Adipose tissue (tissue), 3 donors: Measurements from ENCODE around the gene ZNF579. TPM values are rescaled to one million over a fixed set of nuclear protein-coding genes. Genes with fewer than 3 reads are reported as not detected.

Source experiments
- H3K27ac ChIP-seq: one replicate; pipeline ENCODE4 v1.5.1; 2013; ENCODE audit warnings: low read depth, low read length
- WGBS, 3 donors: extraction: QIAGEN DNeasy Blood & Tissue Kit; methylation state at CpG; one replicate each; pipeline ENCODE4 v1.1.7; 2013; 5-methylcytosine and 5-hydroxymethylcytosine counted together
- polyA plus RNA-seq, 3 donors: library from polyadenylated mRNA; stranded (reverse); fragments of 200-250 nt; gene quantifications; one replicate each; pipeline ENCODE4 v1.2.3, GENCODE V29; 2013
- donor health status: healthy with polysubstance abuse.
- donor health status: Bipolar disorder and iron deficiency.
- donor health status: healthy.

Gene ZNF579
- polyA plus RNA-seq, 3 donors: 3.7 to 7.8 (median 7.2) TPM

DNA sequence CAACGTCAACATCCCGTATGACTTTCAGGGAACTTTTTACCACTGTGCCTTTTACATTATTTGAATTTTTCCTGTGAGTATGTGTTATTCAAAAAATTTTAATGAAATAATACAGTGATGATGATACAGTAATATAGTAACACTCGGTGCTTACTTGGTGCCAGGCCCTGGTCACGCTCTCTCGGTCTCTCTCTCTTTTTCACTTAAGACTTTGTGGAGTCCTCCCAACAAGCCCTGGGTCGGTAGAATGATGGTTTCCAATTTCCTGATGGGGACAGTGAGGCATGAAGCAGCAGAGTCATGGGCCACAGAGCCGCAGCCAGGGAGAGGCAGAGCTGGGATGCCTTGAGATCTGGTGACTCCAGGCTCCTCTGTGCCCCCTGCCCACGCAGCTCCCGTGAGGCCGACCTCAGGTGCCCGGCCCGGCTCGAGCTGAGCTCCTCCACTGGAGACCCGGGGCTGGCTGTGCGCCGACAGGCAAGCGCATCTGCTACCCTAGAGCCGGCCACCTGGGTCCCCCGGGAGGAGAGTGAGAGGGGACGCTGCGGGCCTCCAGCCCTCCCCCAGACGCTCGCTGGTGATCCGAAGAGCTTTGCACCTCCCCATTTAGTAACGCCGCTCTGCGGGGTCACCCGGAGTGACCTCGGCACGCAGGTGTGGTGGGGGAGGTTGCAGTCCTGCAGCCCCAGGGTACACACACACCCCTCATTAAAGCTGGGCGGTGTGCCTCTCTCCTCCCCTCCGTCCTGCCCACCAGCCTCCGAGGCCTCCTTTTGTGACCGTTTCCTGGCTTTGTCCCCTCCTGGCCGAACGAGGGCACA, 30.9 kb downstream of the ZNF579 start:
- H3K27ac ChIP-seq: no peak overlapping the region
- 21 to 54% (median 34%) methylated on average over 36 of the region's 36 CpGs for WGBS, 3 donors

DNA sequence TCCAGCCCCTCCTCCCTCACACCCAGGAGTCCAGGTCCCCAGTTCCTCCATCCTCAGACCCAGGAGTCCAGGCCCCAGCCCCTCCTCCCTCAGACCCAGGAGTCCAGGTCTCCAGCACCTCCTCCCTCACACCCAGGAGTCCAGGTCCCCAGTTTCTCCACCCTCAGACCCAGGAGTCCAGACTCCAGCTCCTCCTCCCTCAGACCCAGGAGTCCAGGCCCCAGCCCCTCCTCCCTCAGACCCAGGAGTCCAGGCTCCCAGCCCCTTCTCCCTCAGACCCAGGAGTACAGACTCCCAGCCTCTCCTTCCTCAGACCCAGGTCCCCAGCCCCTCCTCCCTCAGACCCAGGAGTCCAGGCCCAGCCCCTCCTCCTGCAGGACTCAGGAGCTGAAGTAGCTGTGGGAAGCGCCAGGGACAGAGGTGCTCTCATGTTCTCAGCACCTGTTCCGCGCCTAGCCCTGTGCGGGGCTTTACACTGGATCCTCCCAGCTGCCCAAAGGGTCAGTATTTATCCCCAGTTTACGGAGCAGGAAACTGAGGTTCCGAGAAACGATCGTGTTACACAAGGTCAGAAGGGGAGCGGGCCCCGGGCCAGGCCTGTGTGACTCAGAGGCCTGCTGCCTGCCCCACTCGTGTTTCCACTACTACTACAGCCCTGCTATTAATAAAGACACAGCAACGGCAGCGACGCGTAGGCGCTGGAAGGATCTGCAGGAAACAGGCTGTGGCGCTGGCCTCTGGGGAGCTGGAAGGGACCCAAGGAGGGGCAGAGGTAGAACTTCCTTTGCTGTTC, 33.6 kb downstream of the ZNF579 start:
- no peak overlapping the region for H3K27ac ChIP-seq
- 12 to 61% (median 18%) methylated on average over 17 of the region's 17 CpGs for WGBS, 3 donors

DNA sequence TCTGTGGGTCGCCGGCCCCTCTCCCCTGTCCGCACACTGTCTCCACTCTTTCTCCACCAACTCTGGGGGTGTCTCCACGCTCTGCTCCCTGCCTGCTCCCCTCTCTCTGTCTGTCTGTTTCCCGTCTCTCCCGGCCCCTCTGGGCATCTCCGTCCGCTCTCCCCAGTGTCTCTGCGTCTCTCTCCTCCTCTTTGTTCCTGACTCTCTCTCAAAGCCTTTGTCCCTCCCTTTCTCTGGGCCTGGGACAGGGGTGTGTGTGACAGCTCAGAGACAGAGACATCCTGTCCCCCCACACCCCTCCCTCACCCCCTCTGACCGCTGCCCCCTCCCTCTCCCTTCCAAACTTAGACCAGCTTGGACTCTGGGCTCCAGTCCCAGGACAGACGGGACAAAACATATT, 34.6 kb downstream of the ZNF579 start:
- WGBS, 3 donors: 55 to 59% (median 58%) methylated on average over 11 of the region's 11 CpGs
- H3K27ac ChIP-seq: no peak overlapping the region

DNA sequence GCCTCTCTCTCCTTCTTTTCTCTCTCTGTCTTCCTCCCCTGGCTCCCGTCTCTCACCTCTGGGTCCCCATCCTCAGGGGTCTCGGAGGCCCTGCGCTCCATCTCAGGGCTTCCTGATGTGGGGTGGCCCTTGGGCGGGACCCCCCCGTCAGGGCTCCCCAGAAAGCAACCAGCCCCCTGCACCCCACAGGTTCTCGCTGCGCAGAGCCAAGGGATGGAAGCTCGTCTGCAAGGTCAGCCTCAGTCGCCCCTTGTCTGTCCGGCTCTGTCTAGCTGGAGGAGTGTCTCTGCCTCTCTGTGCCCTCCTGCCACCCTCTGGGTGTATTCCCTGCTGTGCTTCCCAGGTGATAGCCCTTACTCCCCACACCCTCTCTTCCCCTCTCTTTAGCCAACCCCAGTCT, 35.2 kb downstream of the ZNF579 start, which contains the start of gene SBK3:
TSS of gene SBK3 (minus strand) at position 101 of the 400 bp plus-strand sequence. CDS start at position 101, 0 bp downstream.
- no peak within 1 kb of the TSS for H3K27ac ChIP-seq
- WGBS, 3 donors: 58 to 89% (median 84%) methylated on average over 5 to 10 of the region's 10 CpGs

DNA sequence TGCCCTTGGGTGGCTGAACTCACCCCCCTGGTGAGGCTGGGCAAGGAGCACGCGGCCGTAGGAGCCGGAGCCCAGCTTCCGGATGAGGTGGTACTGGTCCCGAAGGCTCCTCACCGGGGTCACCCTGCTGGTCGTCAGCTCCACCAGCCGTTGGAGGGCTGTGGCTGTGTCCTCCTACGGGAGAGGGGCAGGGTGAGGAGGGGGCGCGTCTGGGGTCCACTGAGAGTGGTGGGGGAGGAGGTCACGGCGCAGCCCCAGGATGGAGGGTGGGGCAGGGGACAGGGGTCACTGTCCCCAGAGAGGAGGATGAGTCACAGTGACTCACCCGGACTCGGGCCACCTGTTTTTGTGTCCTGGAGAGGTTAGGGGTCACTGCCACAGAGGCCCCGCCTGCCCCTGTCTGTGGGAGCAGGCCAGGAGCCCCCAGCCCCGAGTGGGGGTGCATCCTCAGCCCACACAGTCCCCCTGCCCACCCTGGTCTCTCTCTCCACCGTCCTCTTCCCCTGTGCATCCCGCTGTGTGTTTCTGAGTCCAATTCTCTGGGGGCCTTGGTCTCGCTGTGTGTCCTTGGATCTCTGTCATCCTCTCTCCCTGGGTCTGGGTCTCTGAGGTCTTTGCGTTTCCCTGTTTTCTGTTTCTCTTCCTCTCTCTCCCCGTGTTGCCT, 35.7 kb downstream of the ZNF579 start:
- WGBS, 3 donors: 61 to 77% (median 68%) methylated on average over 20 to 23 of the region's 23 CpGs
- no peak overlapping the region for H3K27ac ChIP-seq

DNA sequence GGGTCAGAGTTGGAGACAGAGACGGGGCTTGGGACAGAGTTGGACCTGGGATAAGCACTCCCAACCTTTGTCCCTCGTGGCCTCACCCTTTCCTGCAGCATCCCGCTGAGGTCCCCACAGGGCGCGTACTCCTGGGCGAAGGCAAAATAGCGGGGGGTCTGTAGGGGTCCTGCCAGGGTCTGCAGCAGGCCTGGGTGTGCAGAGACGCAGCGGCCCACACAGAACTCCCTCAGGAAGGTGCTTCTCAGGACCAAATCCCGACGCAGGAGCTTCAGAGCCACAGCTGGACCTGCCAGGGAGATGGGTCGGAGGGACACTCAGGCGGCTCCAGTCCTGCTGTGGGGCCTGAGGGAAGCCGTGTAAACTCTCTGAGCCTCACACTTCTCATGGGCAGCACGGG, 36.6 kb downstream of the ZNF579 start:
- no peak overlapping the region for H3K27ac ChIP-seq
- 75 to 90% (median 85%) methylated on average over 14 to 15 of the region's 15 CpGs for WGBS, 3 donors

DNA sequence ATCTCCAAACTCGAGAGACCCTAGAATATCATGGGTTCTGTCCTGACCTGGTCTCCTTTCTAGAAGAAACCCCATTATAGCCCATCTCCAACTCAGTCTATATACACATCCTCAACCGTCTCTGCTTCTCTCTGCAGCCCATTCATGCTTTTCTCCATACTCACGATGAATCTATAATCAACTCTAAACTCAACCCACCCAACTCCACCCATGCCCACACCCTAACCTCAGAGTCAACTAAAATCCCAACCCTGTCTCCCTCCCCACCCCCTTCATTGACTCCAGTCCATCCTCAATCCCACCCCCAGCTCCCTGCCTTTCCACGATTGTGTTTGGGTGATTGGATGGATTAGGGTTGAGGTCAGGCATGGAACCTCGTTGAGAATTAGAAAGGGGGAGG, 37.1 kb downstream of the ZNF579 start:
- H3K27ac ChIP-seq: no peak overlapping the region
- 63 to 83% (median 83%) methylated on average over 5 of the region's 5 CpGs for WGBS, 3 donors

DNA sequence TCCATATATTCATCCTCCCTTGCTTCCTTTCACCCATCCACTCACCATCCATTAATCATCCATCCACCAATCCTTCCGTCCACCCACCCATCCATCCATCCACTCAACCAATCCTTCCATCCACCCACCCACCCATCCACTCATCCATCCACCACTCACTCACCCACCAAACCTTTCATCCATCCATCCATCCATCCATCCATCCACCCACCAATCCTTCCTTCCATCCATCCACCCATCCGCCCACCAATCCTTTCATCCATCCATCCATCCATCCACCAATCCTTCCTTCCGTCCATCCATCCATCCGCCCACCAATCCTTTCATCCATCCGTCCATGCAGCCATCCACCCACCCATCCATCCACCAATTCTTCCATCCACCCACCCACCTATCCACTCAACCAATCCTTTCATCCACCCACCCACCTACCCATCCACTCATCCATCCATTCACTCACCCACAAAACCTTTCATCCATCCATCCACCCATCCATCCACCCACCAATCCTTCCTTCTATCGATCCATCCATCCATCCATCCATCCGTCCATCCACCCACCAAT, 38.3 kb downstream of the ZNF579 start:
- WGBS, 3 donors: 74 to 93% (median 89%) methylated on average over 7 of the region's 7 CpGs
- H3K27ac ChIP-seq: no peak overlapping the region

DNA sequence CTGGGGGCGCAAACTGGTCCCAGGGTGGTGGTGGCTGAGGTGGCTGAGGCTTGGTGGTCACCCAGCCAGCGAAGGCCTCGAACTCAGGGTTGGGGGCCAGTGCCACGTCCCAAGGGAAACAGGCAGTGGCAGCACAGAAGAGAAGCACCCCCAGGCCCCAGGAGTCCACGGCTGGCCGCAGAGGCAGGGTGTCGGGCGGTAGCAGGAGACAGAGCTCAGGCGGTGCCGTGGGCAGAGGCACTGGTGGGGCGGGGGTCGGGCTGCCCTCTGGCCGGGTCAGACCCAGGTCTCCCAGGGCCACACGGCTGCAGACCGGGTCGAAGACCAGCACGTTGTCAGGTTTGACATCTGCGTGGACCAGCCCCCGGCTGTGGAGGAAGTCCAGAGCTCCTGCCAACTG, 39.6 kb downstream of the ZNF579 start:
- H3K27ac ChIP-seq: no peak overlapping the region

DNA sequence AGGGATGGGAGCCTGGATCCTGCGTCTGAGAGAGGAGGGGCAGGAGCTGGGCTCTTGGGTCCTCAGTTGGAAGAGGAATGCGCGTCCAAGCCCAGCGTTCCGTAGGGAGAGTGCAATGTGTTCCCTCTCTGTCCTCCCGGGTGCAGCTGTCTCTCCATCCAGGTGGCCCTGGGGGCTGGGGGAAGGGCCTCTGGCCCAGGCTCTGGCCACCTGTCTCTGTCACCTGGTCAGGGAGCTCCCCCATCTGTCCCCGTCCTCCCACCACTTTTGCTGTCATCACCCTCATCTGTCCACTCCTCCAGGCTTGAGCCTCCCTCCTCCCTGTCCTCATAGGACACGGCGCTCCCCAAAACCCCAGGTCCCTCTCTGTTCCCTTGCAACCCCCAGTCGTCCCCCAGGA, 40.0 kb downstream of the ZNF579 start:
- no peak overlapping the region for H3K27ac ChIP-seq
- WGBS, 3 donors: 42 to 72% (median 55%) methylated on average over 9 to 10 of the region's 10 CpGs

More for the DNA sequence above, 39.6 kb downstream of the ZNF579 start:
- WGBS, 3 donors: 73 to 82% (median 82%) methylated on average over 19 of the region's 19 CpGs

DNA sequence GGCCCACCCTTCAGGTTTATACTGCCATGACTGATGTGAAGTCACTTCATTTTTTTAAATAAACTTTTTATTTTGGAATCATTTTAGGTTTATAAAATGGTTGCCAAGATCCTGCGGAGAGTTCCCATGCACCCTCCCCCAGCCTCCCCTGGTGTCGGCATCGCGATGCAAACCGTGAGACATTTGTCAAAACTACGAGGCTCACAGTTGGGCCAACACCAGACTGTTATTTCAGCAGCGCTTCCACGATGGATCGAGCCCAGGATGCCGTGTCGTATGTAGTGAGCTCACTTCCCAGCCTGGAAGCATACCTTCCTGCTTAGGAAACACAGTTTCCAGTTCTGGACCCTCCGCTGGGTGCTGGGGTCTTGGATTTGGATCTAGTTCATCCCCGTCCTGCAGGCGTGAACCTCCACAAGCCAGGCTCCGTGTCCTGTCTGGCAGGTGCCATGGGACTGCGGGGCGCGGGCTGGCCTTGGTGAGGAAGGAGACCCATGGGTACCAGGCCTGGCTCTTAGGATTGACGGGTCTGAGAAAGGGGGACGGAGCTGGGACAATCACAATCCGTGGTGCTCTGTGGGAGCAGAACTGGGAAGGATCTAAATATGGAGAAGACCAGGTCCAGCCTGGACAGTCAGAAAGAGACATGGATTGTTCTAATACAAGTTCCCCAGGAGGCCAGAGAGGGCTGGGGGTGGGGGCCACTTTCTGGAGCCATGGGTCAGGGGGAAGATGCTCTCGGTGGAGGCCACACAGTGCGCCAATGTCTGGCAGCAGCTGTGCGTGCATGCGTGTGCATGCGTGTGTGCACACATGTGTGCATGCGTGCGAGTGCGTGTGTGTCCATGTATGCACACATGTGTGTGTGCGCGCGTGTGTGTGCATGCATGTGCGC, 41.3 kb downstream of the ZNF579 start:
- no peak overlapping the region for H3K27ac ChIP-seq
- 81 to 84% (median 82%) methylated on average over 32 to 33 of the region's 33 CpGs for WGBS, 3 donors

DNA sequence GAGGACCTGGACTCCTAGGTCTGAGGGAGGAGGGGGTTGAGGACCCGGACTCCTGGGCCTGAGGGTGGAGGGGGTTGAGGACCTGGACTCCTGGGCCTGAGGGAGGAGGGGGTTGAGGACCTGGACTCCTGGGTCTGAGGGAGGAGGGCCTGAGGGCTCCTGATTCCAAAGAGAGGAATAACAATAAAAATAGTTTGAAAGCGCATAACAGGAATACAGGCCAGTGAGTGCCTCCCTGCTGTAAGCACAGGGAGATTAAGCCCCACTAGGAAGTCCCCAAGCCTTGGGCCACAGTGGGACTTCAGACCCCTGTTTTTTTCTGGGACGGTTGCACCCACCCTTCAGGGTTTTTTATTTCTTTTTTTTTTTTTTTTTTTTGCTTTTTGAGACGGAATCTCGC, 42.5 kb downstream of the ZNF579 start:
- no peak overlapping the region for H3K27ac ChIP-seq
- WGBS, 3 donors: 87 to 98% (median 92%) methylated on average over 5 of the region's 5 CpGs

DNA sequence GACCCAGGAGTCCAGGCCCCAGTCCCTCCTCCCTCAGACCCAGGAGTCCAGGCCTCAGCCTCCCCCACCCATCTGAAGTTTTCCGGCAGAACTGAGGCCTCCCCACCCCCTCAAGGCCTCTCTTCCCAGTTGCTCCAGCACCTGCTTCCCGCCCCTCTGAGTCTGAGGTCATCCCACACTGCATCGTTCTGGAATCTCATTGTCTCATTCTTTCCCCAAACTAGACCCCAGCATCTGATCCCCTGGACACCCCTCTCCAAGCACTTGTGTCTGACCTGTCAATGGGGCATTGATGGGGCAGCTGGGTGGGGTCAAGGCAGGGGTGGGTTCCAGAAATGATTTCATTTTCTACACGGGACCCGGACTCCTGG, 42.9 kb downstream of the ZNF579 start:
- H3K27ac ChIP-seq: no peak overlapping the region
- 67 to 70% (median 69%) methylated on average over 5 of the region's 5 CpGs for WGBS, 3 donors

DNA sequence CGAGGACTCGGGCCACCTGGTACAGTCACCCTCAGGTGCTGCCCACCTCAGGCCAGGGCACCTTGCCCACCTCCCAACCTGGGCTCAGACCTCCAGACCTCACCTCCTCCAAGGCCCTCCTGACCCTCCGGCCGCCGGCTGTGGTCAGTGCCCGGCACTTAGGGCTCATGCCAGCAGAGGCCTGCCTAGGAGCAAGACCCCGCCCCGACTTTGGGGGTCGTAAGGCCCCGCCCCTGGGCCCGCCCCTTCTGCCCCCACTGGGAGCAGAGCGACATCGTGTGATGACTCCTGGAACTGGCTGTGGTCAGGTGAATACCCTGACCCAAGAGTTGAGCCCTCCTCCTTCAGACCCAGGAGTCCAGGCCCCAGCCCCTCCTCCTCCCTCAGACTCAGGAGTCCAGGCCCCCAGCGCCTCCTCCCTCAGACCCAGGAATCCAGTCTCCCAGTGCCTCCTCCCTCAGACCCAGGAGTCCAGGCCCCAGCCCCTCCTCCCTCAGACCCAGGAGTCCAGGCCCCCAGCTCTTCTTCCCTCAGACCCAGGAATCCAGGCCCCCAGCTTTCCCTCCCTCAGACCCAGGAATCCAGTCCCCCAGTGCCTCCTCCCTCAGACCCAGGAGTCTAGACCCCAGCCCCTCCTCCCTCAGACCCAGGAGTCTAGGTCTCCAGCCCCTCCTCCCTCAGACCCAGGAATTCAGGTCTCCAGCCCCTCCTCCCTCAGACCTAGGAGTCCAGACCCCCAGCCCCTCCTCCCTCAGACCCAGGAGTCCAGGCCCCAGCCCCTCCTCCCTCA, 43.5 kb downstream of the ZNF579 start, which contains the start of gene SBK2:
TSS of gene SBK2 (minus strand) at position 183 of the 790 bp plus-strand sequence. CDS start 839 bp downstream, outside the sequence.
- WGBS, 3 donors: 28 to 45% (median 29%) methylated on average over 12 to 14 of the region's 14 CpGs
- no peak within 1 kb of the TSS for H3K27ac ChIP-seq

DNA sequence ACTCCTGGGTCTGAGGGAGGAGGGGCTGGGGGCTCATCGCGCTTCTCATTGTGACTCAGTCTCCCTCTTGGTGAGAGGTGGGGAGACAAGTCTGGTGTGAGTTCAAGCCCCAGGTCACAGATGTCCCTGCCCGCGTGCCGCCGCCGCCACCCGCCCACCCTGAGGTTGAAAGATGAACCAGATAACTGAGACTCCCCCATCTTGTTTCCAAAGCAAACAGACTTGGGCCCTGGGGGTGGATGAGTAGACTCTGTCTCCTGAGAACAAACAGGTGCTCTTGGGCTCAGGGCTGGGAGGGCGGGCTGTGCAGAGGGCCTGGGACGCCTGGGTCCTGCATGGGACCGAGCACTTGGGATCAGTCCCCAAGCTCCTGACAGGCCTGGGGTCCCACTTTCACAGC, 44.3 kb downstream of the ZNF579 start:
- WGBS, 3 donors: 76 to 95% (median 93%) methylated on average over 11 of the region's 11 CpGs
- no peak overlapping the region for H3K27ac ChIP-seq

DNA sequence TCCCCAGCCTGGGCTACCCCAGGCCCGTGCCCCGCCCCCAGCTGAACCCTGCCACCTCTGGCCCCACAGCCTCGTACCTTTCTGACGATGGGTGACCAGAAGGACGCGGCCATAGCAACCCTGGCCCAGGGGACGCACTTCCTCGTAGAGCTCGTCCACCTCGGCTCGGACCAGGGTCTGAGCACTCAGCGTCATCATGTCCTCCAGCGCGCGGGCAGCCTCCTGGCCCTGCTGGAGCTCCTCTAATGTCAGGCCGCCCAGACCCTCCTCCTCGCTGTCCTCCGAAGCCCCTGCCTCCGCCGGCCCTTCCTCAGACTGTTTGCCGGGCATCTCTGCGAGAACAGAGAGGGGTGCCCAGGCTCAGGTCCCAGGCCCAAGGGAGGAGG, 44.7 kb downstream of the ZNF579 start:
- no peak overlapping the region for H3K27ac ChIP-seq
- 82 to 93% (median 92%) methylated on average over 22 of the region's 22 CpGs for WGBS, 3 donors
